Common myeloid progenitor, CD34-positive (primary cell): Measurements from ENCODE around the gene SH2D7.

ENCODE experiments used
- CTCF ChIA-PET: fragments of 350-600 bp; sonication (Branson Sonifier 250); formaldehyde crosslinking; loops from one replicate; lab custom pipeline; 2021; ENCODE audit warnings: antibody characterized with exemption; lab: Charles Lee
- POLR2A ChIA-PET: fragments of 350-600 bp; sonication (Branson Sonifier 250); formaldehyde crosslinking; loops from one replicate; lab custom pipeline; 2021; ENCODE audit warnings: antibody characterized with exemption; lab: Charles Lee
- DNase-seq, 3 donors: peaks; one replicate each; pipeline versions ENCODE4 v3.0.0 to v3.0.0-alpha.2; 2013
- H3K27ac ChIP-seq, 2 experiments: 1 replicate in 1 of 2; 2 replicates in 1 of 2; pipeline ENCODE4 v1.7.0; 2013; ENCODE audit warnings: inconsistent platforms in 2 of 2, low read length in 2 of 2, mild to moderate bottlenecking in 2 of 2, low read depth in 1 of 2, moderate library complexity in 1 of 2; ENCODE audit not compliant: severe bottlenecking in 2 of 2, insufficient read depth in 1 of 2, poor library complexity in 1 of 2
- H3K27me3 ChIP-seq, 5 experiments: replicated peaks in 2 of 5; 1 replicate in 3 of 5; 2 replicates in 2 of 5; pipeline versions ENCODE4 v1.6.1 to v1.7.0; 2013; ENCODE audit warnings: low read length in 4 of 5, mild to moderate bottlenecking in 2 of 5, moderate library complexity in 2 of 5, inconsistent platforms in 1 of 5; ENCODE audit not compliant: insufficient read depth in 5 of 5, control insufficient read depth in 4 of 5
- H3K36me3 ChIP-seq, 4 experiments: 1 replicate in 2 of 4; 2 replicates in 2 of 4; pipeline versions ENCODE4 v1.6.1 to v1.7.0; 2013; ENCODE audit warnings: low read length in 3 of 4, control low read depth in 1 of 4, mild to moderate bottlenecking in 1 of 4; ENCODE audit not compliant: control insufficient read depth in 4 of 4, insufficient read depth in 4 of 4
- H3K4me1 ChIP-seq, 4 experiments: 1 replicate in 3 of 4; 2 replicates in 1 of 4; pipeline versions ENCODE4 v1.6.1 to v1.7.1; 2013; ENCODE audit warnings: low read length in 3 of 4, mild to moderate bottlenecking in 3 of 4, control low read depth in 1 of 4, inconsistent platforms in 1 of 4, moderate library complexity in 1 of 4; ENCODE audit not compliant: control insufficient read depth in 4 of 4, insufficient read depth in 4 of 4; ENCODE audit errors: control extremely low read depth in 1 of 4
- H3K4me3 ChIP-seq, 7 experiments: 1 replicate in 4 of 7; 2 replicates in 3 of 7; pipeline versions ENCODE4 v1.5.1 to v1.7.0; 2013; ENCODE audit warnings: mild to moderate bottlenecking in 7 of 7, low read length in 6 of 7, moderate library complexity in 6 of 7, inconsistent platforms in 2 of 7, low read depth in 2 of 7, control low read depth in 1 of 7; ENCODE audit not compliant: insufficient read depth in 4 of 7, control insufficient read depth in 1 of 7; ENCODE audit errors: extremely low read depth in 1 of 7
- H3K9me3 ChIP-seq, 5 experiments: 1 replicate in 4 of 5; 2 replicates in 1 of 5; pipeline versions ENCODE4 v1.6.1 to v1.7.1; 2013; ENCODE audit warnings: low read length in 4 of 5, mild to moderate bottlenecking in 2 of 5, inconsistent platforms in 1 of 5, low read depth in 1 of 5, moderate library complexity in 1 of 5; ENCODE audit not compliant: control insufficient read depth in 4 of 5, insufficient read depth in 2 of 5; ENCODE audit errors: control extremely low read depth in 1 of 5
- WGBS: methylation state at CpG from one replicate; pipeline ENCODE4 v1.1.5; 2013; ENCODE audit not compliant: insufficient coverage; 5-methylcytosine and 5-hydroxymethylcytosine counted together

SH2D7 gene

GRCh38 chr15:78130466-78131294, 38.3 kb downstream of the SH2D7 start:
- ChIA-PET CTCF (interaction anchor here (0.8 to 3.9 kb wide), 13 partner anchors 7 to 112 kb away, joined by 3 to 23 read pairs (median 4); no protein-coding TSS in a partner anchor), POLR2A (interaction anchor here (1.3 kb wide), 1 partner anchor 44 kb away, joined by 3 read pairs; no protein-coding TSS in a partner anchor)
- H3K36me3 ChIP-seq = no peaks in the 10 kb centered on the region
- H3K4me1 ChIP-seq = peaks cover 4 to 24% (median 18%) of the 10 kb centered on the region in 4 experiments
- peaks cover 0 to 1% (median 0%) of the 10 kb centered on the region in 5 experiments for H3K27me3 ChIP-seq
- H3K9me3 ChIP-seq = no peaks in the 10 kb centered on the region
- 39% methylated on average over 46 of the region's 51 CpGs for WGBS
- H3K4me3 ChIP-seq = peak overlapping the region; percentile 29 to 85 (median 76)
- H3K27ac ChIP-seq = no peak overlapping the region
- no peak for DNase-seq

DNA sequence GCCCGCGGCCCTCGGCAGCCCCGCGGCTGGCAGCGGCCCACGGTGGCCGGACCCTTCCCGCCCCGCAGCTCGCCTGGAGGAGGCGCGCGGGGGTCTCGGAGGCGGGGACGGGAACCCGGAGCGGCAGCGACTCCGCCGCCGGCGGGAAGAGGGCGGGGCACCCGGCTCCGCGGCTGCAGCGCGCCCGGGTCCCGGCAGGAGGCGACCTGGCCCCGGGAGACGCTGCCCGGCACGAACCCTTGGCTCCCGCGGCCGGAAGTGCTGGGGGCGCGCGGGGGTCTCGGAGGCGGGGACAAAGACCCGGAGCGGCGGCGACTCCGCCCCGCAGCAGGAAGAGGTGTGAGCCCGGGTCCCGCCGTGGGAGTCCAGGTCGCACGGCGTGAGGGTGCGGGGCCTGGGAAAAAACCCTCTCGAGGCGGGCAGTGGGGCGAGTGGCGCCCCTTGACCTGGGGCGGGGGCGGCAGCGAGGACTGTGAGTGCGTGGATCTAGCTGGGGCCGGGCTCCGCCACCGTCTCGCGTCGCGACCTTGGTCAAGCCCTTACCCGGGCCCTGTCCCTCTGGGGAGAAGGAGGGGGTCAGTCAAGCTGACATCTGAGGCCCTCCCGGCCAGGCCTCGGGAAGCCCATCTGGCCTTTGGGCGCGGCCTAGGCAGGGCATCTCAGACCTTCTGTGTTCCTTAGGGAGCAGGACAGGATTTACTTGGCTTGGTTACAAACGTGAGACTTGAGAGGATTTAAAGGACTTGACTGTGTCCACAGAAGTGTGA, 39.1 kb downstream of the SH2D7 start, which contains the start of gene CIB2:
TSS of gene CIB2 (minus strand) at position 151 of the 767 bp plus-strand sequence. CDS start 230 bp downstream, outside the sequence.
- Histone ChIP-seq H3K9me3 (no peaks in the 10 kb centered on the region), H3K36me3 (no peaks in the 10 kb centered on the region), H3K4me3 (peak within 1 kb of the TSS; percentile 48 to 85 (median 76)), H3K27ac (peak within 1 kb of the TSS in 1 of 2 experiments; percentile 70), H3K27me3 (peaks cover 0 to 1% (median 0%) of the 10 kb centered on the region in 5 experiments), H3K4me1 (peaks cover 4 to 24% (median 18%) of the 10 kb centered on the region in 4 experiments)
- CTCF ChIA-PET = interaction anchor here (0.7 to 3.9 kb wide), 18 partner anchors 8 to 111 kb away, joined by 3 to 23 read pairs (median 3); no protein-coding TSS in a partner anchor
- WGBS = under 1% methylated on average over 66 of the region's 79 CpGs
- DNase-seq = peak; percentile 78 to 84 (median 81)
- POLR2A ChIA-PET = interaction anchor here (1.3 kb wide), 1 partner anchor 43 kb away, joined by 3 read pairs; no protein-coding TSS in a partner anchor

DNA sequence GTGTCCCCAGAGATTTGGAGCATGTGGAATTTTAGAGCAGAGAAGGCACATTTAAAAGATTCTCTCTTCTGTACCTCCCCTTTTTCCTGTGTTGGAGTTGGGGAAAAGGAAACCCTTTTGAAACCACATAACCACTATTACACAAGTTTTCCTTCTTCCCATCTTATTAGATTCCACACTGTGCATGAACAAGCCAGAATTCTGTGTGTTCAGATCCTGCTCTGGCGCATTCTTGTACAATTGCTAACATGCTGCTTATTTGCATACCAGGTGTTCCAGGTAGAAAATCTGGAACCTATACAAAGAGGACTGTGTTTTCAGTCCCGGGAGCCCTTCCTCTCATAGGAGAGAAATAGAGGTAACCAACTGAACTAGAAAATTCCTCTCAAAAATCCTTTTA, 41.4 kb downstream of the SH2D7 start:
- CTCF ChIA-PET = interaction anchor here (1.3 to 3.9 kb wide), 2 partner anchors 44 to 61 kb away, joined by 4 to 23 read pairs; no protein-coding TSS in a partner anchor
- no peaks in the 10 kb centered on the region for H3K9me3 ChIP-seq
- no peaks in the 10 kb centered on the region for H3K36me3 ChIP-seq
- 100% methylated on average over 2 of the region's 2 CpGs for WGBS
- no peak for DNase-seq
- H3K4me1 ChIP-seq = peaks cover 4 to 24% (median 18%) of the 10 kb centered on the region in 4 experiments
- H3K4me3 ChIP-seq = no peak overlapping the region
- peaks cover 0 to 1% (median 0%) of the 10 kb centered on the region in 5 experiments for H3K27me3 ChIP-seq
- POLR2A ChIA-PET = no interaction called here
- H3K27ac ChIP-seq = no peak overlapping the region

DNA sequence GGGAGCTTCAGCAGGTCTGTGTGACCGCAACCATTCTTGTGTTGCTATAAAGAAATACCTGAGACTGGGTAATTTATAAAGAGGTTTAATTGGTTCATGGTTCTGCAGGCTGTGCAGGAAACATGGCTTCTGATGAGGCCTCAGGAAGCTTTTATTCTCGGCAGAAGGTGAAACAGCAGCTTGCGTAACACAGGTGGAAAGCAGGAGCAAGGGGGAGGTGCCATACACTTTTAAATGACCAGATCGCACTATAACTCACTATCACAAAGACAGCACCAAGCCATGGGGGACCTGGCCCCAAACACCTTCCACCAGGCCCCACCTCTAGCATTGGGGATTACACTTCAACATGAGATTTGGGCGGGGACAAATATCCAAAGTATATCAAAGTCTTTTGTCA, 47.2 kb downstream of the SH2D7 start:
- no peak for DNase-seq
- Histone ChIP-seq H3K4me3 (no peak overlapping the region), H3K27me3 (no peaks in the 10 kb centered on the region), H3K36me3 (no peaks in the 10 kb centered on the region), H3K4me1 (no peaks in the 10 kb centered on the region), H3K9me3 (no peaks in the 10 kb centered on the region), H3K27ac (no peak overlapping the region)
- ChIA-PET CTCF (interaction anchor here (0.9 to 2.5 kb wide), 5 partner anchors 8 to 112 kb away, joined by 3 to 8 read pairs (median 3); no protein-coding TSS in a partner anchor), POLR2A (no interaction called here)
- WGBS = 83% methylated on average over 3 of the region's 5 CpGs

DNA sequence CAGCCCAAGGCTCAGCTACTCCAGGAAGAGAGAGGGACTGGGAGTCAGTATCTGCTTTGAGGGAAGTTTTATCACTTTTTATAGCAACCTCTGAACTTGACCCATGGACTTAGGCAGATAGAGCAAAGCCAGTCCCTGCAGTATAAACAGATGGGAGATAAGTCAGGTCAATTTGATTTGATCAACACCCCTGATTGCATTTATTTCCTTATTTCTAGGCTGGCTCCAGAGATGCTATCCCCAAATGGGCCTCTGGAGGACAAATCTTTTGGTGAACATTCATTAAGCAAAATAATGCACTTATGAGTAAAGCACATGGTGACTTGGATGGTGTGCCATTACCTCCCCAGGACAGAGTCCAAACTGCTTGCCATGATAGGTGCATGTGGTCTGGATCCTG, 47.9 kb downstream of the SH2D7 start:
- H3K27ac ChIP-seq = no peak overlapping the region
- H3K36me3 ChIP-seq = no peaks in the 10 kb centered on the region
- POLR2A ChIA-PET = no interaction called here
- H3K4me1 ChIP-seq = no peaks in the 10 kb centered on the region
- no peaks in the 10 kb centered on the region for H3K9me3 ChIP-seq
- H3K27me3 ChIP-seq = no peaks in the 10 kb centered on the region
- DNase-seq = no peak
- no peak overlapping the region for H3K4me3 ChIP-seq
- CTCF ChIA-PET = interaction anchor here (1.0 to 2.5 kb wide), 3 partner anchors 8 to 55 kb away, joined by 3 to 8 read pairs (median 3); no protein-coding TSS in a partner anchor

DNA sequence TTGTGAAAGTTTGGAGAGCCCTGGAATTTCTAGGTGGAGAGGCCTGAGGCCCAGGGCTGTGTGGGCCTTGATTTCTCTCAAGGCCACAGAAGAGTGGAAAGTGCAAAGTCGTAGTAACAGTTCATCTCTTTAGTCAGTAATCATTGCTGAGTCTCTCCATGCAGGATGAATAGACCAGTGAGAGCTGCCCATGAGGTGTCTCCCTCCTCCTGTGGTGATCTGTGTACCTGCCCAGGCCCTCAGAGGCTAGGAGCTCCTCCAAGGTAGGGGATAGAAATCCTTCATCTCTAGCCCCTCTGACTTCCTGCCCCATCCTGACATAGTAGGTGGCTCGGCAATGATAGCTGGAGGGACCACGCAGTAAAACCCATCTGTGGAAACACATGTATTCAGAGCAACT, 50.0 kb downstream of the SH2D7 start:
- no peaks in the 10 kb centered on the region for H3K9me3 ChIP-seq
- no peaks in the 10 kb centered on the region for H3K27me3 ChIP-seq
- H3K4me1 ChIP-seq = no peaks in the 10 kb centered on the region
- no peak overlapping the region for H3K27ac ChIP-seq
- H3K36me3 ChIP-seq = no peaks in the 10 kb centered on the region
- POLR2A ChIA-PET = interaction anchor here (1.1 kb wide), 1 partner anchor 54 kb away, joined by 3 read pairs; no protein-coding TSS in a partner anchor
- CTCF ChIA-PET = no interaction called here
- DNase-seq = no peak
- no peak overlapping the region for H3K4me3 ChIP-seq
- WGBS = 97% methylated on average over 3 of the region's 3 CpGs
